ENCODE data around the gene NR4A1. TPM values are rescaled to one million over a fixed set of nuclear protein-coding genes. Genes with fewer than 3 reads are reported as not detected.

NR4A1 gene
- 1 to 10 TPM; 4.9 to 7.0 TPM for total RNA-seq

DNA sequence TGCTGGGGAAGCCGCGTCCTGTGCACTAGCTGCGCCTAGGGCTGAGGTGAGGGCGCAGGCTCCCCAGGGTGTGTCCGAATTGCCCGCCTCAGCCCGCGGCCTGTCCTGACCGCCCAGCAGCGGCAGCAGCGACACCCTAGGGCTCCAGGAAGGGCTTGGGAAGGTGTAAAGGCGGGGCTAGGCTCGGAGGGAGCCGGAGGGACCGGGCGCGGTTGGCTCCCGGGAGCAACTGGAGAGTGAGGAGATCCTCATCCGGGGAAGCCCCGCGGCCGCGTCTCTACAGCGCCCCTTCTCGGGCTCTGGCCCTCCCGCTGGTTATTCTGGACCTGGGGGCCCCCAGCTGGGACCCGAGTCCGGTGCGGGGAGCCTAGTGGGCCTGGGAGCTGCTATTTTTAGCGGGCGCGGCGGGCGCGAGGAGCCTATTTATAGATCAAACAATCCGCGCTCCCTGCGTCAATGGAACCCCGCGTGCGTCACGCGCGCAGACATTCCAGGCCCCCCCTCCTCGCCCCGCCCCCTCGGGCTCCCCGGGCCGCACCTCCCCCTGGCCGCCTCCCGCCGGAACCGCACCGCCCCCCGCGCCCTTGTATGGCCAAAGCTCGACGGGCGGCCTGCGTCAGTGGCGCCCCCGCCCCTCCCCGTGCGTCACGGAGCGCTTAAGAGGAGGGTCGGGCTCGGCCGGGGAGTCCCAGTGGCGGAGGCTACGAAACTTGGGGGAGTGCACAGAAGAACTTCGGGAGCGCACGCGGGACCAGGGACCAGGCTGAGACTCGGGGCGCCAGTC is at the start of gene NR4A1:
Gene NR4A1, plus strand, starts transcription at position 685 of the 784 bp plus-strand sequence. CDS start 2,887 bp downstream, outside the sequence.

DNA sequence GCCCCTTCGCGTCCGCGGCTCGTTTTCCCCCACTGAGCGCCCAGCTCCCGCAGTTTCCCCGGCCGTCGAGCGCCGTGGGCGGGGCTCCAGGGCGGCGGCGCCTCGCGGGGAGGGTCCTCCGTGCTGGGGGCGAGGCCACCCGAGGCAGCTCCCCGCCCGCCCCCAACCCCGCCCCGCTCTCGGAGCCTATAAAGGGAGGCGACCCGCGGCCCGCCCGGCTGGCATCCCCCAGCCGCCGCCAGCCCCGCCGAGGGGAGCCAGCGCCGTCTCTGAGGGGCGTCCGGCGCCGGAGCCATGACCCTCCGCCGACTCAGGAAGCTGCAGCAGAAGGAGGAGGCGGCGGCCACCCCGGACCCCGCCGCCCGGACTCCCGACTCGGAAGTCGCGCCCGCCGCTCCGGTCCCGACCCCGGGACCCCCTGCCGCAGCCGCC is 44.5 kb upstream of the NR4A1 start, which contains the start of gene TAMALIN:
Gene TAMALIN, plus strand, starts transcription at position 221 of the 432 bp plus-strand sequence. Its CDS starts 74 bp downstream, at position 295.

DNA sequence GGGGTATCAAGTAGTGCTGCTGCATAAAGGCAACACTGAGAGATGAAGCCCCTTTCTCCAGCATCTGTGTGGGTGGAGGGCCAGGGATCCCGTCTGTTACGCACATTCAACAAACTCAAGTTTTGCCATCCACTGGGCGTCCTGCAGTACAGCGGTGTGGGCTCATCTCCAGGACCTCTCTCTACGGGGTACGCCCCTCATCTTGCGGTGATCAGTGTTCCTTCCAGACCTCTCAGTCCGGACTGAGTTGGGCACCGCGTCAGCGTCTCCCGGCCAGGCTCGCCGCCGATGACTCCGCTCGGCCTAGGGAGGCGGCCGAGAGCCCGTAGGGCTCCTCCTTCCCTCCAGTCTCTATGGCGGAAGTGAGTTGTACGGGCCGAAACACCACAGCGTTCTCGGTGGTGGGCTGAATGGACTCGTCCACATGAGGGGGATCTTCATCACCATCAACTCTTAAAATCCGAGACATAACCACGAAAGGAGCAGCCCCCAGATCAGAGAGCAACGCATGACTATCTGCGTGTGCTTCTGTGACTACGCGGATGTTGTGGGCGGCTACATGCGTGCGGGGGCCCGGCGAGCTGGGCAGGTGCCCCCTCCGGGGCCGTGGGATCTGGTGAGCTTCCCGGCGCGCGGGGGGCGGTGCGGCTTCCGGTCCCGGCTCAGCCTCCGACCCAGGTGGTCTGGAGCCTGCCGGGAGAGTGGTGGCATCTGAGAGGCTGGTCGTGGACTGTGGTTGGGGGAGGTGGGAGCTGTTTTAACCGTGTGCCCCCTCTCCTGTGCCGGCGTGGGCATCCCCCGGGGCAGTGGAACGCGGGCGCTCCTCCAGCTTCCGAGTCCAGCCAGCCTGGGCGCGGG is 18.3 kb downstream of the NR4A1 start, which contains the start of gene ATG101:
Gene ATG101, plus strand, starts transcription at position 652 of the 858 bp plus-strand sequence. CDS start 3,673 bp downstream, outside the sequence.

DNA sequence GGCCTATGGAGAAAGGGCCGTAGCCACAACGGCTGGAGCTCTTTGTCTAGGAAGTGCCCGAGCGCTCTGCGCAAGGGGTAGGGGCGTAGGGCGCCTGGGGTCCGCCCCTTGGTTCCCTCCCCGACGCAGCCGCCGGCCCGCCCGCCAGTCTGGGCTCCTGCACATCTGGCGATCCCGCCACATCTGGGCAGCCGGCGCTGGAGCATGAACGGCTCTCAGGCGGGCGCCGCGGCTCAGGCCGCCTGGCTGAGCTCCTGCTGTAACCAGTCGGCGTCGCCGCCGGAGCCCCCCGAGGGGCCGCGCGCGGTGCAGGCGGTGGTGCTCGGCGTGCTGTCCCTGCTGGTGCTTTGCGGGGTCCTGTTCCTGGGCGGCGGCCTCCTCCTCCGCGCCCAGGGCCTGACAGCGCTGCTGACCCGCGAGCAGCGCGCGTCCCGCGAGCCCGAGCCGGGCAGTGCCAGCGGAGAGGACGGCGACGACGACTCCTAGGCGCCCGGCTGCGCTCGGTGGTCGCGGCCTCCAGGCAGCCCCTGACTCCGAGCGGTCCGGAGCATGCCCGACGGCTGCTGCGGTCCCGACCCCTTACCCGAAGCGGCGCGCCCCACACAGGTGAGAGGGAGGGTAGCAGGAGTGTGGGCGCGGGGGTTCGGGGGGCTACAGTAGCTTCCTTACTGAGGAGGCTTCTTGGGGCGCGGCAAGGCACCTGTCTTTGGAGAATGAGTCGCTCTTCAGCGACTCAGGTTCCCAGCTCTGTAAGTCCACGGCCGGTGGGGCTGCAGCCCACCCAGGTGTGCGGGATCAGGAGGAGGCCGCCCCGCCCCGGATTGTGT is 28.5 kb downstream of the NR4A1 start, which contains the start of gene SMIM41:
Gene SMIM41, plus strand, starts transcription at position 129 of the 827 bp plus-strand sequence. Its CDS starts 76 bp downstream, at position 205.

Other genes with a start within 250 kb of the NR4A1 start
- gene FIGNL2, start 202.7 kb upstream of the NR4A1 start, total RNA-seq = under 1 TPM; 0.26 to 0.33 TPM
- gene ANKRD33, start 163.3 kb upstream of the NR4A1 start, total RNA-seq = not detected
- not detected for gene ACVRL1, start 143.9 kb upstream of the NR4A1 start, total RNA-seq
- 1 to 10 TPM; 5.3 to 6.2 TPM for gene ACVR1B, start 99.7 kb upstream of the NR4A1 start, total RNA-seq
- gene TAMALIN, start 44.5 kb upstream of the NR4A1 start, total RNA-seq = 10 to 100 TPM; 18.3 to 19.3 TPM
- 10 to 100 TPM; 26.3 to 32.0 TPM for gene ATG101, start 18.5 kb downstream of the NR4A1 start, total RNA-seq
- under 1 TPM in 1 of 2 experiments, not detected in 1; 0.15 TPM for gene SMIM41, start 28.3 kb downstream of the NR4A1 start, total RNA-seq
- not detected for gene KRT80, start 140.6 kb downstream of the NR4A1 start, total RNA-seq
- gene KRT7, start 181.8 kb downstream of the NR4A1 start, total RNA-seq = 1 to 10 TPM; 4.6 to 6.3 TPM
- gene KRT86, start 223.2 kb downstream of the NR4A1 start, total RNA-seq = under 1 TPM in 1 of 2 experiments, not detected in 1; 0.18 TPM
- gene KRT81, start 240.1 kb downstream of the NR4A1 start, total RNA-seq = not detected

All from activated naive CD4-positive, alpha-beta T cell treated with anti-CD3 and anti-CD28 coated beads, Interleukin-2, amount 10 ng/mL, durations not matched to agents 5 hours and 36 hours (primary cell).